ENCODE measurements around the gene NDRG2.

NDRG2 gene

GRCh38 chr14:20989787-20990600 lies 34.9 kb downstream of the NDRG2 start, which contains the start of gene METTL17 (continued):
- no peak for TF ChIP-seq TRIM28 (IDR thresholded peaks at IDR 0.05; ENCODE audit: borderline replicate concordance, low read length)
- TF ChIP-seq, protein P1, sequence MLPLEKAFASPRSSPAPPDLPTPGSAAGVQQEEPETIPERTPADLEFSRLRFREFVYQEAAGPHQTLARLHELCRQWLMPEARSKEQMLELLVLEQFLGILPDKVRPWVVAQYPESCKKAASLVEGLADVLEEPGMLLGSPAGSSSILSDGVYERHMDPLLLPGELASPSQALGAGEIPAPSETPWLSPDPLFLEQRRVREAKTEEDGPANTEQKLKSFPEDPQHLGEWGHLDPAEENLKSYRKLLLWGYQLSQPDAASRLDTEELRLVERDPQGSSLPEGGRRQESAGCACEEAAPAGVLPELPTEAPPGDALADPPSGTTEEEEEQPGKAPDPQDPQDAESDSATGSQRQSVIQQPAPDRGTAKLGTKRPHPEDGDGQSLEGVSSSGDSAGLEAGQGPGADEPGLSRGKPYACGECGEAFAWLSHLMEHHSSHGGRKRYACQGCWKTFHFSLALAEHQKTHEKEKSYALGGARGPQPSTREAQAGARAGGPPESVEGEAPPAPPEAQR (tag by site-specific recombination; IDR thresholded peaks at IDR 0.05) = no peak
- no peak; the same call in 1 of the 2 replicates for TF ChIP-seq KLF9 (tag by site-specific recombination; IDR thresholded peaks at IDR 0.05; ENCODE audit: low read depth)
- TF ChIP-seq, protein P2, sequence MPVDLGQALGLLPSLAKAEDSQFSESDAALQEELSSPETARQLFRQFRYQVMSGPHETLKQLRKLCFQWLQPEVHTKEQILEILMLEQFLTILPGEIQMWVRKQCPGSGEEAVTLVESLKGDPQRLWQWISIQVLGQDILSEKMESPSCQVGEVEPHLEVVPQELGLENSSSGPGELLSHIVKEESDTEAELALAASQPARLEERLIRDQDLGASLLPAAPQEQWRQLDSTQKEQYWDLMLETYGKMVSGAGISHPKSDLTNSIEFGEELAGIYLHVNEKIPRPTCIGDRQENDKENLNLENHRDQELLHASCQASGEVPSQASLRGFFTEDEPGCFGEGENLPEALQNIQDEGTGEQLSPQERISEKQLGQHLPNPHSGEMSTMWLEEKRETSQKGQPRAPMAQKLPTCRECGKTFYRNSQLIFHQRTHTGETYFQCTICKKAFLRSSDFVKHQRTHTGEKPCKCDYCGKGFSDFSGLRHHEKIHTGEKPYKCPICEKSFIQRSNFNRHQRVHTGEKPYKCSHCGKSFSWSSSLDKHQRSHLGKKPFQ (tag by site-specific recombination; IDR thresholded peaks at IDR 0.05) = no peak
- TF ChIP-seq ZNF169 (tag by site-specific recombination; IDR thresholded peaks at IDR 0.05) = no peak
- TF ChIP-seq KLF10 (tag by site-specific recombination; IDR thresholded peaks at IDR 0.05) = no peak
- TF ChIP-seq ZBTB7A (tag by site-specific recombination; IDR thresholded peaks at IDR 0.05; ENCODE audit: low read depth) = peak; percentile 46; the same call in 1 of the 2 replicates
- no peak for TF ChIP-seq ZNF701 (tag by site-specific recombination; IDR thresholded peaks at IDR 0.05)
- TF ChIP-seq ZBTB8A (tag by site-specific recombination; IDR thresholded peaks at IDR 0.05) = peak; percentile 24
- peak; percentile 88; the same call in 1 of the 2 replicates for TF ChIP-seq ZNF561 (tag by site-specific recombination; IDR thresholded peaks at IDR 0.05; ENCODE audit: borderline replicate concordance)
- TF ChIP-seq ZNF571 (tag by site-specific recombination; IDR thresholded peaks at IDR 0.05) = no peak
- TF ChIP-seq MZF1 (tag by site-specific recombination; IDR thresholded peaks at IDR 0.05; ENCODE audit: borderline replicate concordance) = no peak
- TF ChIP-seq, protein P3, sequence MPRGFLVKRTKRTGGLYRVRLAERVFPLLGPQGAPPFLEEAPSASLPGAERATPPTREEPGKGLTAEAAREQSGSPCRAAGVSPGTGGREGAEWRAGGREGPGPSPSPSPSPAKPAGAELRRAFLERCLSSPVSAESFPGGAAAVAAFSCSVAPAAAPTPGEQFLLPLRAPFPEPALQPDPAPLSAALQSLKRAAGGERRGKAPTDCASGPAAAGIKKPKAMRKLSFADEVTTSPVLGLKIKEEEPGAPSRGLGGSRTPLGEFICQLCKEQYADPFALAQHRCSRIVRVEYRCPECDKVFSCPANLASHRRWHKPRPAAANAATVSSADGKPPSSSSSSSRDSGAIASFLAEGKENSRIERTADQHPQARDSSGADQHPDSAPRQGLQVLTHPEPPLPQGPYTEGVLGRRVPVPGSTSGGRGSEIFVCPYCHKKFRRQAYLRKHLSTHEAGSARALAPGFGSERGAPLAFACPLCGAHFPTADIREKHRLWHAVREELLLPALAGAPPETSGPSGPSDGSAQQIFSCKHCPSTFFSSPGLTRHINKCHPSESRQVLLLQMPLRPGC (tag by site-specific recombination; IDR thresholded peaks at IDR 0.05) = no peak
- TF ChIP-seq, protein P4, sequence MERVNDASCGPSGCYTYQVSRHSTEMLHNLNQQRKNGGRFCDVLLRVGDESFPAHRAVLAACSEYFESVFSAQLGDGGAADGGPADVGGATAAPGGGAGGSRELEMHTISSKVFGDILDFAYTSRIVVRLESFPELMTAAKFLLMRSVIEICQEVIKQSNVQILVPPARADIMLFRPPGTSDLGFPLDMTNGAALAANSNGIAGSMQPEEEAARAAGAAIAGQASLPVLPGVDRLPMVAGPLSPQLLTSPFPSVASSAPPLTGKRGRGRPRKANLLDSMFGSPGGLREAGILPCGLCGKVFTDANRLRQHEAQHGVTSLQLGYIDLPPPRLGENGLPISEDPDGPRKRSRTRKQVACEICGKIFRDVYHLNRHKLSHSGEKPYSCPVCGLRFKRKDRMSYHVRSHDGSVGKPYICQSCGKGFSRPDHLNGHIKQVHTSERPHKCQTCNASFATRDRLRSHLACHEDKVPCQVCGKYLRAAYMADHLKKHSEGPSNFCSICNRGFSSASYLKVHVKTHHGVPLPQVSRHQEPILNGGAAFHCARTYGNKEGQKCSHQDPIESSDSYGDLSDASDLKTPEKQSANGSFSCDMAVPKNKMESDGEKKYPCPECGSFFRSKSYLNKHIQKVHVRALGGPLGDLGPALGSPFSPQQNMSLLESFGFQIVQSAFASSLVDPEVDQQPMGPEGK (tag by site-specific recombination; IDR thresholded peaks at IDR 0.05) = peak; percentile 58; the same call in 1 of the 2 replicates
- TF ChIP-seq RBAK (tag by site-specific recombination; IDR thresholded peaks at IDR 0.05) = no peak

- Histone ChIP-seq H3K36me3 (ENCODE audit: control insufficient read depth in 2 of 2, insufficient read depth in 1 of 2, low read length in 2 of 2) (peaks cover 24 to 31% of the 10 kb centered on the region in 2 experiments), H3K4me1 (ENCODE audit: control insufficient read depth, insufficient read depth, low read length) (0 out of 2 replicates have a peak, but pooled peaks cover 2% of the 10 kb centered on the region), H3K4me3 (ENCODE audit: low read depth, low read length) (peak overlapping the region; percentile 24), H3K27ac (ENCODE audit: extremely low read depth, low read depth, low read length) (peak overlapping the region; percentile 34), H3K9me3 (ENCODE audit: control insufficient read depth, insufficient read depth, low read depth, low read length) (no peaks in the 10 kb centered on the region)
- no peak for TF ChIP-seq ZNF664 (tag by site-specific recombination; IDR thresholded peaks at IDR 0.05)
- peak; percentile 30; the same call in 1 of the 2 replicates for TF ChIP-seq PRDM4 (tag by site-specific recombination; IDR thresholded peaks at IDR 0.05)
- no peak for TF ChIP-seq TSHZ1 (tag by site-specific recombination; IDR thresholded peaks at IDR 0.05; ENCODE audit: borderline replicate concordance)
- no peak for TF ChIP-seq MYNN (tag by site-specific recombination; IDR thresholded peaks at IDR 0.05; ENCODE audit: borderline replicate concordance)
- no peak for TF ChIP-seq ZBTB7A (tag by site-specific recombination; IDR thresholded peaks at IDR 0.05; ENCODE audit: low read depth)
- ChIA-PET POLR2A (interaction anchor here (0.6 to 0.8 kb wide), 2 partner anchors 18 to 82 kb away, joined by 3 read pairs; no protein-coding TSS in a partner anchor), CTCF (interaction anchor here (0.6 to 2.2 kb wide), 5 partner anchors 9 to 534 kb away, joined by 3 to 15 read pairs (median 4); partner anchors contain the start of gene APEX1)
These were observed 35.4 kb downstream of the NDRG2 start for GRCh38 chr14:20989471-20989786.
